ENCODE results near the gene ZNF584.

Gene ZNF584

DNA sequence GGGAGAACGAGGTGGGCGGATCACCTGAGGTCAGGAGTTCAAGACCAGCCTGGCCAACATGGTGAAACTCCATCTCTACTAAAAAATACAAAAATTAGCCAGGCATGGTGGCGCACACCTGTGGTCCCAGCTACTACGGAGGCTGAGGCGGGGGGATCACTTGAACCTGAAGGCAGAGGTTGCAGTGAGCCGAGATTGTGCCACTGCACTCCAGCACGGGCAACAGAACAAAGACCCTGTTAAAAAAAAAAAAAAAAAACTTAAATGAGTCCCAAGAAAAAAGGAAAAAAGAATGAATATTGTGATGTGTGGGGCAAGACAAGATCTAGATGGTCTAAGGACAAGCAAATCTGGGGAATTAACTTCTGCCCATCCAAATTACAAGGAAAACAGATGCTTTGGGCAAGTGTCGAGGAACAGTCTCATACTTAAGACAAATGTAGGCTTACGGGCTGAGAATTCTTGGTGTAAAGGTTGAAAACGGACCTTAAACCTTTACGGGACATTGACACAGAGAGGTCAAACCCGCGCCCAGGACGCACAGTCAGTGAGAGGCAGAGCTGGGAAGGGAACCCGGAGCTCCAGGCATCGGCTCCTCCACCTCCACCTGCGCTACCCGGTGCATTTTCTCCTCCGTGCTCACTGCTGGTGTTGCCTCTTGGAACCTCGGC is 57.8 kb downstream of the ZNF584 start:
- no peak for DNase-seq (ENCODE audit: low spot score)

DNA sequence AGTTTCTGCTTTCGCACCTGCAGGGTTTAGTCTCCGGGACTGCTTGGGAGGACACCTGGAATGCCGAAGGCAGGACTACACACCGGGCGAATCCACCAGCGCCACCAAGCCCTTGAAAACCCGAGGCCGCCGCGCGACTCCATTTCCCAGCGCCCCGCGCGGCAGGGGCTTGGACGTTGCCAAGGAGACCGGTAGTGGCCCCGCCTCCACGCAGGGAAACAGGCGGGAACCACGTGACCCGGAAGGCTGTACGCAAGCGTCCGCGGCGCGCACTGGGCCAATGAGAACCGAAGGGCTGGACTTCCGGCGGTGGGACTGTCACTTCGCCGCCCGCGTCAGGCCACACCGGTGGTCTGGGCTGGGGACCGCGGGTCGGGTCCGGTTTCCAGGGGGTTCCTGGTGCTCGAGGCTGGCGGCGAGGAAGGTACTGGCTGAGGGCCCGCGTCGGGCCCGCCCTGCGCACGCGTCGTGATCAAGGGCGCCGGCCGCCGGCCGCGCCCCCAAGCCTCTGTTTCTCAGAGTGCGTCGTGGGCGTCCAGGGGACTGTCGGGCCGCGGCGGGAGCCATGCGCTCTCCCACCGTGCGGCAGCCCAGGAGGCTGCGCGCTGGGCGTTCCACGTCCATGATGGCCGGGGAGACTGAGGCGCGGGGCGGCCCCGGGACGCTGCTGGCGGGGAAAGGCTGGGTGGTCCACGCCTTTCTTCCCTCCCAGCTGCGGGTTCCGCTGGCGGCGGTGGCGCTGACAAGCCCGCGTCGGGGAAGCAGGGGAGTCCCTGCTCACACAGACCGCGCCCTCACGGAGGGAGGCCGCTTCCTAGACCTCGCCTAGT is 58.5 kb downstream of the ZNF584 start, which contains the start of gene ZNF324:
ZNF324 (plus strand) TSS at position 321 of the 830 bp plus-strand sequence. CDS start 2,106 bp downstream, outside the sequence.
- peak; percentile 98 for DNase-seq (ENCODE audit: low spot score)

Measured in hematopoietic multipotent progenitor cell treated with erythropoietin and hydrocortisone succinate and interleukin-3 and kit ligand, for 15 days (in vitro differentiated cells).